Endothelial cell of umbilical vein (primary cell): Measurements from ENCODE around the gene MFAP2. TPM values are rescaled to one million over a fixed set of nuclear protein-coding genes. Genes with fewer than 3 reads are reported as not detected.
"Not testable (repeated sequence)": the region's sequence is repeated elsewhere in the genome, so short reads cannot be mapped to it uniquely, and the experiment has no call there.

Experiments
- BruUV-seq: library from RNA; stranded (reverse); fragments of 400-500 nt; replicated peaks from 2 replicates; lab custom pipeline; 2021; lab: Mats Ljungman, UMichigan
- CTCF ChIA-PET: fragments of 300-600, 350-600 bp; sonication (Branson Sonifier 250); formaldehyde crosslinking; loops from one replicate; lab custom pipeline; 2021; ENCODE audit warnings: antibody characterized with exemption, inconsistent platforms; lab: Charles Lee
- POLR2A ChIA-PET: fragments of 300-600, 350-600 bp; sonication (Branson Sonifier 250); formaldehyde crosslinking; loops from one replicate; lab custom pipeline; 2021; ENCODE audit warnings: antibody characterized with exemption, inconsistent platforms; lab: Charles Lee
- DNase-seq: peaks from one replicate; pipeline ENCODE4 v3.0.0-alpha.2; 2011; ENCODE audit warnings: low read depth, low spot score
- FAIRE-seq: peaks from 2 replicates; lab custom pipeline; 2011; peaks lifted over from hg19 to GRCh38; lab: Jason Lieb, UNC
- H2AFZ ChIP-seq: 2 replicates; pipeline ENCODE4 v1.6.0; 2012; ENCODE audit warnings: low read depth, low read length, control low read depth, inconsistent platforms
- H3K27ac ChIP-seq: 2 replicates; pipeline ENCODE4 v1.5.1; 2011; ENCODE audit warnings: low read depth, mild to moderate bottlenecking, control low read depth, low read length, moderate library complexity; ENCODE audit not compliant: insufficient read depth
- H3K27me3 ChIP-seq, 2 experiments: 2 replicates each; pipeline versions ENCODE4 v1.6.0 to v1.6.1; 2011; ENCODE audit warnings: low read length in 2 of 2, mixed read lengths in 1 of 2; ENCODE audit not compliant: control insufficient read depth in 2 of 2, insufficient read depth in 2 of 2
- H3K36me3 ChIP-seq, 2 experiments: 2 replicates in 1 of 2; 3 replicates in 1 of 2; pipeline ENCODE4 v1.5.1; 2011; ENCODE audit warnings: low read length in 2 of 2, mild to moderate bottlenecking in 1 of 2, moderate library complexity in 1 of 2; ENCODE audit not compliant: control insufficient read depth in 2 of 2, insufficient read depth in 2 of 2; ENCODE audit errors: extremely low read depth in 1 of 2
- H3K4me1 ChIP-seq: 3 replicates; pipeline ENCODE4 v1.5.1; 2011; ENCODE audit warnings: mild to moderate bottlenecking, low read length; ENCODE audit not compliant: control insufficient read depth, insufficient read depth; ENCODE audit errors: extremely low read depth
- H3K4me2 ChIP-seq: 2 replicates; pipeline ENCODE4 v1.6.1; 2011; ENCODE audit warnings: low read length, control low read depth, mixed read lengths; ENCODE audit not compliant: insufficient read depth
- H3K4me3 ChIP-seq, 3 experiments: fragments of 200-600 bp in 1 of 3; sonication (generic), shearing (Covaris generic) in 1 of 3; replicated peaks in 1 of 3; 2 replicates each; pipeline ENCODE4 v1.5.1; 2011 to 2016; ENCODE audit warnings: control low read depth in 3 of 3, low read length in 3 of 3, mild to moderate bottlenecking in 2 of 3, inconsistent platforms in 1 of 3, low read depth in 1 of 3, moderate library complexity in 1 of 3; ENCODE audit not compliant: insufficient read depth in 1 of 3
- H3K79me2 ChIP-seq: 2 replicates; pipeline ENCODE4 v1.6.0; 2012; ENCODE audit warnings: low read length, inconsistent platforms; ENCODE audit not compliant: control insufficient read depth, insufficient read depth
- H3K9ac ChIP-seq: replicated peaks from 2 replicates; pipeline ENCODE3; 2011; ENCODE audit warnings: low read length, control low read depth; ENCODE audit not compliant: insufficient read depth; ENCODE audit errors: extremely low read depth
- H3K9me1 ChIP-seq: replicated peaks from 3 replicates; pipeline ENCODE4 v1.6.0; 2011; ENCODE audit warnings: mild to moderate bottlenecking, low read length; ENCODE audit not compliant: control insufficient read depth, insufficient read depth; ENCODE audit errors: extremely low read depth
- H3K9me3 ChIP-seq: replicated peaks from 2 replicates; pipeline ENCODE4 v1.5.1; 2012; ENCODE audit warnings: low read length, inconsistent platforms; ENCODE audit not compliant: control insufficient read depth, insufficient read depth
- H4K20me1 ChIP-seq: replicated peaks from 2 replicates; pipeline ENCODE3; 2011; ENCODE audit warnings: mild to moderate bottlenecking, low read length; ENCODE audit not compliant: control insufficient read depth, insufficient read depth; ENCODE audit errors: extremely low read depth
- EZH2 ChIP-seq: IDR thresholded peaks from 2 replicates; pipeline ENCODE4 v1.6.1; 2012; ENCODE audit warnings: borderline replicate concordance, low read depth, mild to moderate bottlenecking, moderate library complexity, low read length, inconsistent platforms; ENCODE audit not compliant: severe bottlenecking
- FOS ChIP-seq: IDR thresholded peaks from 2 replicates; pipeline ENCODE4 v1.6.1; 2011; ENCODE audit warnings: mild to moderate bottlenecking, low read length, moderate library complexity, borderline replicate concordance; ENCODE audit not compliant: insufficient read depth
- GATA2 ChIP-seq: IDR thresholded peaks from 2 replicates; pipeline ENCODE4 v1.7.0; 2011; ENCODE audit warnings: low read depth, mild to moderate bottlenecking, moderate library complexity, mixed read lengths, low read length; ENCODE audit not compliant: insufficient read length, insufficient read depth
- JUN ChIP-seq: IDR thresholded peaks from 2 replicates; pipeline ENCODE4 v1.6.1; 2011; ENCODE audit warnings: borderline replicate concordance, low read depth; ENCODE audit not compliant: insufficient read length, insufficient read depth
- MYC ChIP-seq: IDR thresholded peaks from one replicate; pipeline ENCODE4 v1.6.1; 2011; ENCODE audit warnings: mild to moderate bottlenecking, low read depth, low read length
- POLR2A ChIP-seq: IDR thresholded peaks from 2 replicates; pipeline ENCODE4 v1.6.1; 2012; ENCODE audit warnings: low read depth, mild to moderate bottlenecking, control low read depth, low read length
- POLR2AphosphoS5 ChIP-seq: IDR thresholded peaks from 2 replicates; pipeline ENCODE4 v1.6.1; 2012; ENCODE audit warnings: low read depth, mild to moderate bottlenecking, control low read depth, low read length, moderate library complexity; ENCODE audit not compliant: insufficient read depth
- dilution Hi-C: fragments of 300-500 bp; cut with MboI; formaldehyde crosslinking; loops from one replicate; pipeline ENCODE4 v1.15.0; 2019; ENCODE audit warnings: low sequenced_read_pairs; ENCODE audit not compliant: extremely low pct_ligation_motif_present
- intact Hi-C: fragments of 100-400 bp; cut with micrococcal nuclease; formaldehyde crosslinking; loops from one replicate; pipeline ENCODE4 v1.10.0; 2022
- polyA plus RNA-seq, 4 experiments: library from polyadenylated mRNA; depleted of rRNA in 3 of 4; stranded (reverse) in 3 of 4; unstranded in 1 of 4; fragments of >200 nt; gene quantifications; 2 replicates each; pipeline versions ENCODE4 v1.2.1 to v1.2.3, GENCODE V29; 2011 to 2012; ENCODE audit warnings: missing spikeins in 1 of 4
- total RNA-seq: library from RNA; stranded (reverse); gene quantifications from 2 replicates; pipeline ENCODE4 v1.2.3, GENCODE V29; 2021
- TF ChIP-seq, protein P1 (sequence below), 2 donors: IDR thresholded peaks; 1 replicate in 1 of 2; 2 replicates in 1 of 2; pipeline ENCODE4 v1.5.1; 2011; ENCODE audit warnings: low read length in 2 of 2, mild to moderate bottlenecking in 2 of 2, moderate library complexity in 2 of 2, control low read depth in 1 of 2, inconsistent platforms in 1 of 2, low read depth in 1 of 2; ENCODE audit not compliant: insufficient read depth in 1 of 2; ENCODE audit errors: extremely low read depth in 1 of 2
- TF ChIP-seq, protein P2 (sequence below): IDR thresholded peaks from 2 replicates; pipeline ENCODE4 v1.6.1; 2011; ENCODE audit not compliant: insufficient read depth, insufficient read length

Gene MFAP2
- total and polyA plus RNA-seq, 2 donors (not counting 3 experiments of a cell fraction or from before 2014, with no cell fraction given): 37.9 to 138 TPM

- H3K4me2 ChIP-seq: no peak overlapping the region
- TF ChIP-seq JUN (no peak), EZH2 (no peak), GATA2 (no peak), MYC (no peak), POLR2AphosphoS5 (no peak), POLR2A (no peak), FOS (no peak)
- TF ChIP-seq, protein P1, sequence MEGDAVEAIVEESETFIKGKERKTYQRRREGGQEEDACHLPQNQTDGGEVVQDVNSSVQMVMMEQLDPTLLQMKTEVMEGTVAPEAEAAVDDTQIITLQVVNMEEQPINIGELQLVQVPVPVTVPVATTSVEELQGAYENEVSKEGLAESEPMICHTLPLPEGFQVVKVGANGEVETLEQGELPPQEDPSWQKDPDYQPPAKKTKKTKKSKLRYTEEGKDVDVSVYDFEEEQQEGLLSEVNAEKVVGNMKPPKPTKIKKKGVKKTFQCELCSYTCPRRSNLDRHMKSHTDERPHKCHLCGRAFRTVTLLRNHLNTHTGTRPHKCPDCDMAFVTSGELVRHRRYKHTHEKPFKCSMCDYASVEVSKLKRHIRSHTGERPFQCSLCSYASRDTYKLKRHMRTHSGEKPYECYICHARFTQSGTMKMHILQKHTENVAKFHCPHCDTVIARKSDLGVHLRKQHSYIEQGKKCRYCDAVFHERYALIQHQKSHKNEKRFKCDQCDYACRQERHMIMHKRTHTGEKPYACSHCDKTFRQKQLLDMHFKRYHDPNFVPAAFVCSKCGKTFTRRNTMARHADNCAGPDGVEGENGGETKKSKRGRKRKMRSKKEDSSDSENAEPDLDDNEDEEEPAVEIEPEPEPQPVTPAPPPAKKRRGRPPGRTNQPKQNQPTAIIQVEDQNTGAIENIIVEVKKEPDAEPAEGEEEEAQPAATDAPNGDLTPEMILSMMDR (IDR thresholded peaks at IDR 0.05; ENCODE audit: extremely low read depth in 1 of 2, insufficient read depth in 1 of 2, low read depth in 1 of 2, low read length in 2 of 2): no peak
- TF ChIP-seq, protein P2, sequence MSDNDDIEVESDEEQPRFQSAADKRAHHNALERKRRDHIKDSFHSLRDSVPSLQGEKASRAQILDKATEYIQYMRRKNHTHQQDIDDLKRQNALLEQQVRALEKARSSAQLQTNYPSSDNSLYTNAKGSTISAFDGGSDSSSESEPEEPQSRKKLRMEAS: no peak
- DNase-seq (no peak), FAIRE-seq (no peak)
- no peaks in the 10 kb centered on the region for H3K27me3 ChIP-seq
- no peak overlapping the region for H2AFZ ChIP-seq
- intact Hi-C loops: no loop called here
- BruUV-seq: no TSS peak
- POLR2A ChIA-PET: no interaction called here
- dilution Hi-C loops: no loop called here
- no peaks in the 10 kb centered on the region for H3K79me2 ChIP-seq
- no peaks in the 10 kb centered on the region for H4K20me1 ChIP-seq
- H3K36me3 ChIP-seq: peaks cover 0 to 8% of the 10 kb centered on the region in 2 experiments
- no peaks in the 10 kb centered on the region for H3K9me3 ChIP-seq
- no peaks in the 10 kb centered on the region for H3K9me1 ChIP-seq
- no peak overlapping the region for H3K4me3 ChIP-seq
- CTCF ChIA-PET: no interaction called here
- no peak overlapping the region for H3K27ac ChIP-seq
- H3K4me1 ChIP-seq: no peaks in the 10 kb centered on the region
- no peak overlapping the region for H3K9ac ChIP-seq
These were observed 41.8 kb downstream of the MFAP2 start for GRCh38 chr1:16938351-16939321.

DNA sequence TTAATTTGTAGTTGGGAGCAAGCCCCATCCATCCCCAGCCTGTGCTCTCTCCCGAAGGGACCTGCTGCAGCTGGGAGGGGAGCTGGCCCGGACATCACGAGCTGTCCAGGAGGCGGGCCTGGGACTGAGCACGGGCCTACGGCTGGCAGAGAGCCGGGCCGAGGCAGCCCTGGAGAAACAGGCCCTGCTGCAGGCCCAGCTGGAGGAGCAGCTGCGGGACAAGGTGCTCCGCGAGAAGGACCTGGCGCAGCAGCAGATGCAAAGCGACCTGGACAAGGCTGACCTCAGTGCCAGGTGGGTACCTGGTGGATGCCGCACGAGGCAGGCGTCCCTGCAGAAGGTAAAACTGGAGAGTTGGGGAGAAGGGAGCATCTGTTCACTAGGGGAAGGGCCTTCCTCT is 43.8 kb downstream of the MFAP2 start:
- H3K4me1 ChIP-seq, dilution Hi-C loops, H4K20me1 ChIP-seq, H3K27me3 ChIP-seq, BruUV-seq, POLR2A ChIA-PET, H3K27ac ChIP-seq, FAIRE-seq, H2AFZ ChIP-seq, H3K9ac ChIP-seq, H3K9me3 ChIP-seq, H3K4me2 ChIP-seq, DNase-seq, H3K4me3 ChIP-seq, H3K79me2 ChIP-seq, H3K36me3 ChIP-seq, intact Hi-C loops, H3K9me1 ChIP-seq: not testable (repeated sequence)
- CTCF ChIA-PET: interaction anchor here (1.4 to 1.5 kb wide), 2 partner anchors 21 to 316 kb away, joined by 3 to 5 read pairs; no protein-coding TSS in a partner anchor
